ENCODE measurements around the gene C11orf91. TPM values are rescaled to one million over a fixed set of nuclear protein-coding genes. Genes with fewer than 3 reads are reported as not detected.
"Not testable (repeated sequence)": the region's sequence is repeated elsewhere in the genome, so short reads cannot be mapped to it uniquely, and the experiment has no call there.

C11orf91 gene
- total and polyA plus RNA-seq, 2 of the 8 experiments (the other 6 are each of a cell fraction or from before 2014, with no cell fraction given), result not detected

- H3K27ac ChIP-seq (ENCODE audit: low read depth, low read length); H2AK5ac ChIP-seq (ENCODE audit: low read depth, low read length); H3K4me2 ChIP-seq (ENCODE audit: insufficient read depth in 1 of 2, low read depth in 2 of 2, low read length in 2 of 2); DNase-seq (ENCODE audit: low read depth in 1 of 2, low spot score in 2 of 2); H2BK120ac ChIP-seq (replicated peaks; ENCODE audit: low read depth, low read length); H3K14ac ChIP-seq (ENCODE audit: insufficient read length); H3K23ac ChIP-seq (ENCODE audit: insufficient read length); H4K5ac ChIP-seq (ENCODE audit: insufficient read length, low read depth, low read length); H3K23me2 ChIP-seq (ENCODE audit: low read depth, low read length); H4K91ac ChIP-seq (replicated peaks; ENCODE audit: insufficient read length, low read length); H2AFZ ChIP-seq (ENCODE audit: low read length); H2BK15ac ChIP-seq (ENCODE audit: low read length); H3K56ac ChIP-seq (replicated peaks; ENCODE audit: insufficient read length, low read depth, low read length); FAIRE-seq; H3K4me1 ChIP-seq (replicated peaks in 1 of 4; ENCODE audit: control insufficient read depth in 3 of 4, insufficient read depth in 4 of 4, low read length in 3 of 4); H3K27me3 ChIP-seq (replicated peaks in 1 of 4; ENCODE audit: control insufficient read depth in 3 of 4, extremely low read depth in 1 of 4, insufficient read depth in 3 of 4, low read length in 3 of 4); H3K79me2 ChIP-seq (ENCODE audit: control insufficient read depth in 1 of 2, insufficient read depth in 2 of 2, low read length in 2 of 2); H2BK12ac ChIP-seq (ENCODE audit: low read depth, low read length); H4K8ac ChIP-seq (ENCODE audit: extremely low read depth, insufficient read depth, low read length); H2BK5ac ChIP-seq (ENCODE audit: low read depth, low read length); H3K4me3 ChIP-seq (ENCODE audit: extremely low read depth in 1 of 4, insufficient read depth in 2 of 4, low read depth in 3 of 4, low read length in 4 of 4); H3K9ac ChIP-seq (replicated peaks in 1 of 4; ENCODE audit: extremely low read depth in 1 of 4, low read depth in 3 of 4, low read length in 3 of 4); H3K18ac ChIP-seq (ENCODE audit: extremely low read depth, low read length); H3K9me3 ChIP-seq (ENCODE audit: insufficient read depth in 2 of 2, low read depth in 1 of 2, low read length in 1 of 2); H2BK20ac ChIP-seq (ENCODE audit: low read length); H3K79me1 ChIP-seq (ENCODE audit: low read depth, low read length); H3K4ac ChIP-seq (replicated peaks; ENCODE audit: insufficient read length, low read depth, low read length); H4K20me1 ChIP-seq (replicated peaks in 1 of 2; ENCODE audit: control insufficient read depth in 1 of 2, insufficient read depth in 2 of 2, low read length in 2 of 2): not testable (repeated sequence)
- ChIA-PET POLR2A (ENCODE audit: partially characterized antibody) (interaction anchor here (0.7 to 1.1 kb wide), 2 partner anchors 8 to 9 kb away, joined by 3 read pairs; no protein-coding TSS in a partner anchor), CTCF (ENCODE audit: partially characterized antibody) (interaction anchor here (0.6 to 2.4 kb wide), 5 partner anchors 8 to 357 kb away, joined by 3 to 18 read pairs (median 4); no protein-coding TSS in a partner anchor)
- no CpG with 5 or more reads among the region's 2 CpGs for WGBS, 2 experiments (ENCODE audit: extremely low coverage in 1 of 2, insufficient coverage in 1 of 2, insufficient read length in 1 of 2, insufficient replicate concordance in 2 of 2, low coverage in 1 of 2, low lambda C conversion rate in 2 of 2, missing lambda C conversion rate in 1 of 2)
- H3K36me3 ChIP-seq (ENCODE audit: control insufficient read depth in 2 of 4, insufficient read depth in 4 of 4, low read length in 3 of 4), result peaks cover 6 to 15% (median 12%) of the 10 kb centered on the region in 4 experiments; a peak in 6 of 8 replicates
Measured at GRCh38 chr11:33707831-33708230, 7.2 kb upstream of the C11orf91 start.

Measured in H1 (cell line).